ENCODE results near the gene LPAR2. TPM values are rescaled to one million over a fixed set of nuclear protein-coding genes. Genes with fewer than 3 reads are reported as not detected.

LPAR2 gene
- 47.8 TPM for polyA plus RNA-seq (2013, experiment 1 of 2)
- polyA plus RNA-seq (2013, experiment 2 of 2), result 47.7 TPM

GRCh38 chr19:19627621-19628500 is at the start of gene LPAR2:
LPAR2 (minus strand) TSS chr19:19628220; CDS start chr19:19627275, 945 bp downstream.
- Histone ChIP-seq H4K8ac (ENCODE audit: low read depth, low read length) (no peak within 1 kb of the TSS), H3K27ac (ENCODE audit: low read depth, low read length) (peak within 1 kb of the TSS; percentile 91), H3K79me2 (ENCODE audit: control insufficient read depth, insufficient read depth, low read length) (no peaks in the 10 kb centered on the region), H4K5ac (ENCODE audit: low read length) (no peak within 1 kb of the TSS), H3K4ac (ENCODE audit: low read depth, low read length) (peak within 1 kb of the TSS; percentile 60), H3K4me2 (ENCODE audit: low read length) (peak within 1 kb of the TSS; percentile 70), H2BK5ac (ENCODE audit: low read length) (peak within 1 kb of the TSS; percentile 97), H3K18ac (ENCODE audit: low read length) (peak within 1 kb of the TSS; percentile 91), H3K56ac (ENCODE audit: low read length) (peak within 1 kb of the TSS; percentile 97), H3K36me3 (ENCODE audit: control insufficient read depth, insufficient read depth, low read length) (peaks cover 4% of the 10 kb centered on the region), H3K27me3 (ENCODE audit: insufficient read depth, low read length, poor library complexity) (no peaks in the 10 kb centered on the region), H3K4me1 (ENCODE audit: control insufficient read depth, low read depth, low read length) (peaks cover 6% of the 10 kb centered on the region), H3K23ac (ENCODE audit: low read length) (peak within 1 kb of the TSS; percentile 66), H3K9ac (ENCODE audit: low read length) (peak within 1 kb of the TSS; percentile 92), H2AK5ac (ENCODE audit: low read length) (no peak within 1 kb of the TSS), H3K79me1 (ENCODE audit: low read length) (peaks cover 11% of the 10 kb centered on the region), H2BK15ac (replicated peaks; ENCODE audit: low read depth) (peak within 1 kb of the TSS; percentile 39), H2BK120ac (ENCODE audit: low read depth, low read length) (no peak within 1 kb of the TSS), H3K4me3 (ENCODE audit: low read length) (peak within 1 kb of the TSS; percentile 81)
- whole genome bisulfite sequencing (ENCODE audit: extremely low coverage, insufficient coverage, low lambda C conversion rate), result no CpG with 5 or more reads among the region's 87 CpGs
- DNase-seq, result peak; percentile 81

DNA sequence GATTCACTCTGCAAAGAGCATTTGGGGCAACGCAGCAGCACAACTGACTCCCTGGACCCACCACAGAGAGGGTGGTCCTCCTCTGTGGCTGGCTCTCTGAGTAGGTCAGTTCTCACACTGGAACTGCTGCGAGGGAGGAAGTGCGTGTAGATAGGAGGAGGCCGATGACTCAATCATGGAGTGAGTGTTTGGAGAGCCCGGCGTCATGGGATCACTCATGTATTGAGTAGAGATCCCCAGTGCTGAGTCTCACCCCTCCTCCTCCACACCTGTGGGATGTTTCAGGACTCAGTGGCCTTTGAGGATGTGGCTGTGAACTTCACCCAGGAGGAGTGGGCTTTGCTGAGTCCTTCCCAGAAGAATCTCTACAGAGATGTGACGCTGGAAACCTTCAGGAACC is 49.6 kb upstream of the LPAR2 start:
- Histone ChIP-seq H3K4me1 (ENCODE audit: control insufficient read depth, low read depth, low read length) (no peaks in the 10 kb centered on the region), H3K27ac (ENCODE audit: low read depth, low read length) (no peak overlapping the region), H3K23ac (ENCODE audit: low read length) (no peak overlapping the region), H2BK120ac (ENCODE audit: low read depth, low read length) (no peak overlapping the region), H4K8ac (ENCODE audit: low read depth, low read length) (no peak overlapping the region), H3K4me3 (ENCODE audit: low read length) (no peak overlapping the region), H3K79me2 (ENCODE audit: control insufficient read depth, insufficient read depth, low read length) (peaks cover 2% of the 10 kb centered on the region), H2BK5ac (ENCODE audit: low read length) (no peak overlapping the region), H2AK5ac (ENCODE audit: low read length) (no peak overlapping the region), H3K9ac (ENCODE audit: low read length) (no peak overlapping the region), H3K36me3 (ENCODE audit: control insufficient read depth, insufficient read depth, low read length) (peaks cover 4% of the 10 kb centered on the region), H3K18ac (ENCODE audit: low read length) (no peak overlapping the region), H3K4me2 (ENCODE audit: low read length) (no peak overlapping the region), H3K27me3 (ENCODE audit: insufficient read depth, low read length, poor library complexity) (no peaks in the 10 kb centered on the region), H3K4ac (ENCODE audit: low read depth, low read length) (no peak overlapping the region), H3K79me1 (ENCODE audit: low read length) (peaks cover 6% of the 10 kb centered on the region), H2BK15ac (replicated peaks; ENCODE audit: low read depth) (no peak overlapping the region), H4K5ac (ENCODE audit: low read length) (no peak overlapping the region), H3K56ac (ENCODE audit: low read length) (no peak overlapping the region)
- no CpG with 5 or more reads among the region's 7 CpGs for WGBS (ENCODE audit: extremely low coverage, insufficient coverage, low lambda C conversion rate)
- no peak for DNase-seq

GRCh38 chr19:19674315-19674714 is 46.3 kb upstream of the LPAR2 start:
- peaks cover 3% of the 10 kb centered on the region for H3K36me3 ChIP-seq (ENCODE audit: control insufficient read depth, insufficient read depth, low read length)
- no peak overlapping the region for H3K27ac ChIP-seq (ENCODE audit: low read depth, low read length)
- H3K4me2 ChIP-seq (ENCODE audit: low read length), result no peak overlapping the region
- no peak overlapping the region for H4K5ac ChIP-seq (ENCODE audit: low read length)
- H3K23ac ChIP-seq (ENCODE audit: low read length), result no peak overlapping the region
- H3K4ac ChIP-seq (ENCODE audit: low read depth, low read length), result no peak overlapping the region
- peaks cover 7% of the 10 kb centered on the region for H3K79me1 ChIP-seq (ENCODE audit: low read length)
- H2BK15ac ChIP-seq (replicated peaks; ENCODE audit: low read depth), result no peak overlapping the region
- H3K56ac ChIP-seq (ENCODE audit: low read length), result no peak overlapping the region
- H2AK5ac ChIP-seq (ENCODE audit: low read length), result no peak overlapping the region
- DNase-seq, result no peak
- H2BK120ac ChIP-seq (ENCODE audit: low read depth, low read length), result no peak overlapping the region
- H3K4me3 ChIP-seq (ENCODE audit: low read length), result no peak overlapping the region
- no peak overlapping the region for H3K18ac ChIP-seq (ENCODE audit: low read length)
- H3K9ac ChIP-seq (ENCODE audit: low read length), result no peak overlapping the region
- no peak overlapping the region for H4K8ac ChIP-seq (ENCODE audit: low read depth, low read length)
- H3K79me2 ChIP-seq (ENCODE audit: control insufficient read depth, insufficient read depth, low read length), result peaks cover 12% of the 10 kb centered on the region
- no peaks in the 10 kb centered on the region for H3K4me1 ChIP-seq (ENCODE audit: control insufficient read depth, low read depth, low read length)
- no peaks in the 10 kb centered on the region for H3K27me3 ChIP-seq (ENCODE audit: insufficient read depth, low read length, poor library complexity)
- no CpG with 5 or more reads among the region's 6 CpGs for WGBS (ENCODE audit: extremely low coverage, insufficient coverage, low lambda C conversion rate)
- no peak overlapping the region for H2BK5ac ChIP-seq (ENCODE audit: low read length)

GRCh38 chr19:19672816-19673215 is 44.8 kb upstream of the LPAR2 start:
- peaks cover 14% of the 10 kb centered on the region for H3K79me2 ChIP-seq (ENCODE audit: control insufficient read depth, insufficient read depth, low read length)
- H3K23ac ChIP-seq (ENCODE audit: low read length), result no peak overlapping the region
- no peak overlapping the region for H2BK15ac ChIP-seq (replicated peaks; ENCODE audit: low read depth)
- H3K4ac ChIP-seq (ENCODE audit: low read depth, low read length), result no peak overlapping the region
- H4K5ac ChIP-seq (ENCODE audit: low read length), result no peak overlapping the region
- no peak overlapping the region for H2BK5ac ChIP-seq (ENCODE audit: low read length)
- no peaks in the 10 kb centered on the region for H3K27me3 ChIP-seq (ENCODE audit: insufficient read depth, low read length, poor library complexity)
- H3K4me3 ChIP-seq (ENCODE audit: low read length), result no peak overlapping the region
- no peak overlapping the region for H2BK120ac ChIP-seq (ENCODE audit: low read depth, low read length)
- H3K9ac ChIP-seq (ENCODE audit: low read length), result no peak overlapping the region
- no peak overlapping the region for H2AK5ac ChIP-seq (ENCODE audit: low read length)
- WGBS (ENCODE audit: extremely low coverage, insufficient coverage, low lambda C conversion rate), result no CpG with 5 or more reads among the region's 3 CpGs
- H3K18ac ChIP-seq (ENCODE audit: low read length), result no peak overlapping the region
- no peaks in the 10 kb centered on the region for H3K4me1 ChIP-seq (ENCODE audit: control insufficient read depth, low read depth, low read length)
- no peak overlapping the region for H3K56ac ChIP-seq (ENCODE audit: low read length)
- no peak overlapping the region for H4K8ac ChIP-seq (ENCODE audit: low read depth, low read length)
- no peak overlapping the region for H3K27ac ChIP-seq (ENCODE audit: low read depth, low read length)
- no peak for DNase-seq
- peaks cover 1% of the 10 kb centered on the region for H3K36me3 ChIP-seq (ENCODE audit: control insufficient read depth, insufficient read depth, low read length)
- peaks cover 9% of the 10 kb centered on the region for H3K79me1 ChIP-seq (ENCODE audit: low read length)
- H3K4me2 ChIP-seq (ENCODE audit: low read length), result no peak overlapping the region

- Histone ChIP-seq H3K36me3 (ENCODE audit: control insufficient read depth, insufficient read depth, low read length) (no peaks in the 10 kb centered on the region), H3K9ac (ENCODE audit: low read length) (peak overlapping the region; percentile 93), H2BK15ac (replicated peaks; ENCODE audit: low read depth) (no peak overlapping the region), H3K79me2 (ENCODE audit: control insufficient read depth, insufficient read depth, low read length) (peaks cover 12% of the 10 kb centered on the region), H2BK5ac (ENCODE audit: low read length) (no peak overlapping the region), H4K5ac (ENCODE audit: low read length) (no peak overlapping the region), H3K4ac (ENCODE audit: low read depth, low read length) (no peak overlapping the region), H3K23ac (ENCODE audit: low read length) (no peak overlapping the region), H3K27ac (ENCODE audit: low read depth, low read length) (peak overlapping the region; percentile 86), H3K27me3 (ENCODE audit: insufficient read depth, low read length, poor library complexity) (no peaks in the 10 kb centered on the region), H3K4me3 (ENCODE audit: low read length) (peak overlapping the region; percentile 28), H3K18ac (ENCODE audit: low read length) (peak overlapping the region; percentile 65), H4K8ac (ENCODE audit: low read depth, low read length) (no peak overlapping the region), H3K79me1 (ENCODE audit: low read length) (peaks cover 3% of the 10 kb centered on the region), H2AK5ac (ENCODE audit: low read length) (no peak overlapping the region), H3K56ac (ENCODE audit: low read length) (peak overlapping the region; percentile 63), H2BK120ac (ENCODE audit: low read depth, low read length) (no peak overlapping the region), H3K4me2 (ENCODE audit: low read length) (peak overlapping the region; percentile 66), H3K4me1 (ENCODE audit: control insufficient read depth, low read depth, low read length) (no peaks in the 10 kb centered on the region)
- no CpG with 5 or more reads among the region's 10 CpGs for WGBS (ENCODE audit: extremely low coverage, insufficient coverage, low lambda C conversion rate)
- peak; percentile 76 for DNase-seq
Observed at GRCh38 chr19:19670070-19670551, 42.1 kb upstream of the LPAR2 start.
